ENCODE measurements around the gene IGFBP6.

DNA sequence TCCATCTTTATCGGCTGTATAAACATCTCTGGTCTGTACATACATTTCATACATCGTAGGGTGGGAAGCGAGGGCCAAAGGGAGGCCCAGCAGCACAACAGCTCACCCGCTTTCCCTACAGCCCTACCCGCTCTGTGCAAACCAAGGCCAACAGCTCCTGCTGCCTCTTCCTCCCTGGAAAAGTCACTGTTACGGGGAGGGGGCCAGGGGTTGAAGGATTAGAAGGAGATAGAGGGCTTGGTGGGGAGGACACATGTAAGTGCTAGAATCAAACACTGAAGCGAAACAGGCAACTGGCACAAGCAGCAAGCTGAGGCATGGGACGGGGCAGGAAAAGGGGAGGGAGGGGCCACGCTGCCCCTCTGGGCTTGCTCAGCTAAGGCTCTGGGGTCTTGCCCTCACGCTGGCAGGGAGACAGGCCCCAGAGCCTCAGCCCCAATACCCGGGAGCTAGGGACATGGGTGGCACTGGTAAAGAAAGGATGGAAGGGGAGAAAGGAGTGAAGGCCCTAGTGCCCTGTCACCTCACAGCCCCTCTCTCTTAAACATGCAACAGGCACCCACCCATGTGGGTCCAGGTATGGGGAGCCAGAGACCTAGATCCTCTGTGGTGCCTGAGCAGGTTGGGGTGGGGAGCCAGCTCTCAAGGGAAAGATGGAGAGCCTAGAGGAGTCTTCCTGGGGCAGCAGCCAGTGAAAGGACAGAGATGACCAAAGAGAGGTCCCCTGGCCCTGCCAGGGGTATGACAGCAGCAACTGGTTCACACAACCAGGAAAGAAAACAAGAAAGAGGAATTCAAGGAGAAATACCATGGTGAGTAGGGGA lies 32.6 kb upstream of the IGFBP6 start:
- TF ChIP-seq FOXK1 (CRISPR knock-in tag; IDR thresholded peaks at IDR 0.05) (no peak), NFE2L1 (CRISPR knock-in tag; IDR thresholded peaks at IDR 0.05) (no peak), ZNF219 (CRISPR knock-in tag; IDR thresholded peaks at IDR 0.05; ENCODE audit: borderline replicate concordance) (no peak), ZBTB21 (CRISPR knock-in tag; IDR thresholded peaks at IDR 0.05; ENCODE audit: borderline replicate concordance) (no peak), NR2C2 (CRISPR knock-in tag; IDR thresholded peaks at IDR 0.05) (no peak)
- TF ChIP-seq, protein P1, sequence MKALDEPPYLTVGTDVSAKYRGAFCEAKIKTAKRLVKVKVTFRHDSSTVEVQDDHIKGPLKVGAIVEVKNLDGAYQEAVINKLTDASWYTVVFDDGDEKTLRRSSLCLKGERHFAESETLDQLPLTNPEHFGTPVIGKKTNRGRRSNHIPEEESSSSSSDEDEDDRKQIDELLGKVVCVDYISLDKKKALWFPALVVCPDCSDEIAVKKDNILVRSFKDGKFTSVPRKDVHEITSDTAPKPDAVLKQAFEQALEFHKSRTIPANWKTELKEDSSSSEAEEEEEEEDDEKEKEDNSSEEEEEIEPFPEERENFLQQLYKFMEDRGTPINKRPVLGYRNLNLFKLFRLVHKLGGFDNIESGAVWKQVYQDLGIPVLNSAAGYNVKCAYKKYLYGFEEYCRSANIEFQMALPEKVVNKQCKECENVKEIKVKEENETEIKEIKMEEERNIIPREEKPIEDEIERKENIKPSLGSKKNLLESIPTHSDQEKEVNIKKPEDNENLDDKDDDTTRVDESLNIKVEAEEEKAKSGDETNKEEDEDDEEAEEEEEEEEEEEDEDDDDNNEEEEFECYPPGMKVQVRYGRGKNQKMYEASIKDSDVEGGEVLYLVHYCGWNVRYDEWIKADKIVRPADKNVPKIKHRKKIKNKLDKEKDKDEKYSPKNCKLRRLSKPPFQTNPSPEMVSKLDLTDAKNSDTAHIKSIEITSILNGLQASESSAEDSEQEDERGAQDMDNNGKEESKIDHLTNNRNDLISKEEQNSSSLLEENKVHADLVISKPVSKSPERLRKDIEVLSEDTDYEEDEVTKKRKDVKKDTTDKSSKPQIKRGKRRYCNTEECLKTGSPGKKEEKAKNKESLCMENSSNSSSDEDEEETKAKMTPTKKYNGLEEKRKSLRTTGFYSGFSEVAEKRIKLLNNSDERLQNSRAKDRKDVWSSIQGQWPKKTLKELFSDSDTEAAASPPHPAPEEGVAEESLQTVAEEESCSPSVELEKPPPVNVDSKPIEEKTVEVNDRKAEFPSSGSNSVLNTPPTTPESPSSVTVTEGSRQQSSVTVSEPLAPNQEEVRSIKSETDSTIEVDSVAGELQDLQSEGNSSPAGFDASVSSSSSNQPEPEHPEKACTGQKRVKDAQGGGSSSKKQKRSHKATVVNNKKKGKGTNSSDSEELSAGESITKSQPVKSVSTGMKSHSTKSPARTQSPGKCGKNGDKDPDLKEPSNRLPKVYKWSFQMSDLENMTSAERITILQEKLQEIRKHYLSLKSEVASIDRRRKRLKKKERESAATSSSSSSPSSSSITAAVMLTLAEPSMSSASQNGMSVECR (CRISPR knock-in tag; IDR thresholded peaks at IDR 0.05; ENCODE audit: borderline replicate concordance) = no peak
- TF ChIP-seq, protein P2, sequence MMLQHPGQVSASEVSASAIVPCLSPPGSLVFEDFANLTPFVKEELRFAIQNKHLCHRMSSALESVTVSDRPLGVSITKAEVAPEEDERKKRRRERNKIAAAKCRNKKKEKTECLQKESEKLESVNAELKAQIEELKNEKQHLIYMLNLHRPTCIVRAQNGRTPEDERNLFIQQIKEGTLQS (CRISPR knock-in tag; conservative IDR thresholded peaks at IDR 0.05) = no peak
- TF ChIP-seq, protein P3, sequence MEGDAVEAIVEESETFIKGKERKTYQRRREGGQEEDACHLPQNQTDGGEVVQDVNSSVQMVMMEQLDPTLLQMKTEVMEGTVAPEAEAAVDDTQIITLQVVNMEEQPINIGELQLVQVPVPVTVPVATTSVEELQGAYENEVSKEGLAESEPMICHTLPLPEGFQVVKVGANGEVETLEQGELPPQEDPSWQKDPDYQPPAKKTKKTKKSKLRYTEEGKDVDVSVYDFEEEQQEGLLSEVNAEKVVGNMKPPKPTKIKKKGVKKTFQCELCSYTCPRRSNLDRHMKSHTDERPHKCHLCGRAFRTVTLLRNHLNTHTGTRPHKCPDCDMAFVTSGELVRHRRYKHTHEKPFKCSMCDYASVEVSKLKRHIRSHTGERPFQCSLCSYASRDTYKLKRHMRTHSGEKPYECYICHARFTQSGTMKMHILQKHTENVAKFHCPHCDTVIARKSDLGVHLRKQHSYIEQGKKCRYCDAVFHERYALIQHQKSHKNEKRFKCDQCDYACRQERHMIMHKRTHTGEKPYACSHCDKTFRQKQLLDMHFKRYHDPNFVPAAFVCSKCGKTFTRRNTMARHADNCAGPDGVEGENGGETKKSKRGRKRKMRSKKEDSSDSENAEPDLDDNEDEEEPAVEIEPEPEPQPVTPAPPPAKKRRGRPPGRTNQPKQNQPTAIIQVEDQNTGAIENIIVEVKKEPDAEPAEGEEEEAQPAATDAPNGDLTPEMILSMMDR (IDR thresholded peaks at IDR 0.05) = no peak
- TF ChIP-seq, protein P4, sequence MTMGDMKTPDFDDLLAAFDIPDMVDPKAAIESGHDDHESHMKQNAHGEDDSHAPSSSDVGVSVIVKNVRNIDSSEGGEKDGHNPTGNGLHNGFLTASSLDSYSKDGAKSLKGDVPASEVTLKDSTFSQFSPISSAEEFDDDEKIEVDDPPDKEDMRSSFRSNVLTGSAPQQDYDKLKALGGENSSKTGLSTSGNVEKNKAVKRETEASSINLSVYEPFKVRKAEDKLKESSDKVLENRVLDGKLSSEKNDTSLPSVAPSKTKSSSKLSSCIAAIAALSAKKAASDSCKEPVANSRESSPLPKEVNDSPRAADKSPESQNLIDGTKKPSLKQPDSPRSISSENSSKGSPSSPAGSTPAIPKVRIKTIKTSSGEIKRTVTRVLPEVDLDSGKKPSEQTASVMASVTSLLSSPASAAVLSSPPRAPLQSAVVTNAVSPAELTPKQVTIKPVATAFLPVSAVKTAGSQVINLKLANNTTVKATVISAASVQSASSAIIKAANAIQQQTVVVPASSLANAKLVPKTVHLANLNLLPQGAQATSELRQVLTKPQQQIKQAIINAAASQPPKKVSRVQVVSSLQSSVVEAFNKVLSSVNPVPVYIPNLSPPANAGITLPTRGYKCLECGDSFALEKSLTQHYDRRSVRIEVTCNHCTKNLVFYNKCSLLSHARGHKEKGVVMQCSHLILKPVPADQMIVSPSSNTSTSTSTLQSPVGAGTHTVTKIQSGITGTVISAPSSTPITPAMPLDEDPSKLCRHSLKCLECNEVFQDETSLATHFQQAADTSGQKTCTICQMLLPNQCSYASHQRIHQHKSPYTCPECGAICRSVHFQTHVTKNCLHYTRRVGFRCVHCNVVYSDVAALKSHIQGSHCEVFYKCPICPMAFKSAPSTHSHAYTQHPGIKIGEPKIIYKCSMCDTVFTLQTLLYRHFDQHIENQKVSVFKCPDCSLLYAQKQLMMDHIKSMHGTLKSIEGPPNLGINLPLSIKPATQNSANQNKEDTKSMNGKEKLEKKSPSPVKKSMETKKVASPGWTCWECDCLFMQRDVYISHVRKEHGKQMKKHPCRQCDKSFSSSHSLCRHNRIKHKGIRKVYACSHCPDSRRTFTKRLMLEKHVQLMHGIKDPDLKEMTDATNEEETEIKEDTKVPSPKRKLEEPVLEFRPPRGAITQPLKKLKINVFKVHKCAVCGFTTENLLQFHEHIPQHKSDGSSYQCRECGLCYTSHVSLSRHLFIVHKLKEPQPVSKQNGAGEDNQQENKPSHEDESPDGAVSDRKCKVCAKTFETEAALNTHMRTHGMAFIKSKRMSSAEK (CRISPR knock-in tag; IDR thresholded peaks at IDR 0.05; ENCODE audit: borderline replicate concordance) = no peak
- TF ChIP-seq, protein P5, sequence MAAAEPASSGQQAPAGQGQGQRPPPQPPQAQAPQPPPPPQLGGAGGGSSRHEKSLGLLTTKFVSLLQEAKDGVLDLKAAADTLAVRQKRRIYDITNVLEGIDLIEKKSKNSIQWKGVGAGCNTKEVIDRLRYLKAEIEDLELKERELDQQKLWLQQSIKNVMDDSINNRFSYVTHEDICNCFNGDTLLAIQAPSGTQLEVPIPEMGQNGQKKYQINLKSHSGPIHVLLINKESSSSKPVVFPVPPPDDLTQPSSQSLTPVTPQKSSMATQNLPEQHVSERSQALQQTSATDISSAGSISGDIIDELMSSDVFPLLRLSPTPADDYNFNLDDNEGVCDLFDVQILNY (CRISPR knock-in tag; IDR thresholded peaks at IDR 0.05) = no peak
- TF ChIP-seq, protein P6, sequence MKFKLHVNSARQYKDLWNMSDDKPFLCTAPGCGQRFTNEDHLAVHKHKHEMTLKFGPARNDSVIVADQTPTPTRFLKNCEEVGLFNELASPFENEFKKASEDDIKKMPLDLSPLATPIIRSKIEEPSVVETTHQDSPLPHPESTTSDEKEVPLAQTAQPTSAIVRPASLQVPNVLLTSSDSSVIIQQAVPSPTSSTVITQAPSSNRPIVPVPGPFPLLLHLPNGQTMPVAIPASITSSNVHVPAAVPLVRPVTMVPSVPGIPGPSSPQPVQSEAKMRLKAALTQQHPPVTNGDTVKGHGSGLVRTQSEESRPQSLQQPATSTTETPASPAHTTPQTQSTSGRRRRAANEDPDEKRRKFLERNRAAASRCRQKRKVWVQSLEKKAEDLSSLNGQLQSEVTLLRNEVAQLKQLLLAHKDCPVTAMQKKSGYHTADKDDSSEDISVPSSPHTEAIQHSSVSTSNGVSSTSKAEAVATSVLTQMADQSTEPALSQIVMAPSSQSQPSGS (CRISPR knock-in tag; IDR thresholded peaks at IDR 0.05; ENCODE audit: borderline replicate concordance, low read depth) = no peak

All from WTC11 (cell line).